Liver (tissue), 3 donors: ENCODE results near the gene PHLPP2.

Experiments used
- GABPA ChIP-seq, 2 donors: IDR thresholded peaks in 1 of 2; conservative IDR thresholded peaks in 1 of 2; 2 replicates each; pipeline ENCODE4 v1.6.1; 2016; ENCODE audit warnings: antibody characterized with exemption in 2 of 2, mild to moderate bottlenecking in 1 of 2, moderate library complexity in 1 of 2
- JUND ChIP-seq, 2 donors: IDR thresholded peaks; 2 replicates each; pipeline ENCODE4 v1.6.1; 2016; ENCODE audit warnings: antibody characterized with exemption in 2 of 2
- MAX ChIP-seq: IDR thresholded peaks from 2 replicates; pipeline ENCODE4 v1.6.1; 2016; ENCODE audit warnings: antibody characterized with exemption
- RAD21 ChIP-seq, 2 donors: IDR thresholded peaks; 2 replicates each; pipeline ENCODE4 v1.6.1; 2016; ENCODE audit warnings: antibody characterized with exemption in 2 of 2, mild to moderate bottlenecking in 2 of 2
- REST ChIP-seq: IDR thresholded peaks from 2 replicates; pipeline ENCODE4 v1.6.1; 2016; ENCODE audit warnings: antibody characterized with exemption, mild to moderate bottlenecking
- TAF1 ChIP-seq: conservative IDR thresholded peaks from 2 replicates; pipeline ENCODE4 v1.6.1; 2016; ENCODE audit warnings: antibody characterized with exemption, mild to moderate bottlenecking
- YY1 ChIP-seq: IDR thresholded peaks from 2 replicates; pipeline ENCODE4 v1.6.1; 2016; ENCODE audit warnings: antibody characterized with exemption, mild to moderate bottlenecking
- TF ChIP-seq, protein P1 (sequence below): fragments of 150-350 bp; IDR thresholded peaks from 2 replicates; pipeline ENCODE4 v1.5.1; 2017; ENCODE audit warnings: improper control_type of control experiment, low read depth, low read length; ENCODE audit not compliant: missing input control
- donor health status: healthy.
- donor health status: healthy.

- TF ChIP-seq, protein P1, sequence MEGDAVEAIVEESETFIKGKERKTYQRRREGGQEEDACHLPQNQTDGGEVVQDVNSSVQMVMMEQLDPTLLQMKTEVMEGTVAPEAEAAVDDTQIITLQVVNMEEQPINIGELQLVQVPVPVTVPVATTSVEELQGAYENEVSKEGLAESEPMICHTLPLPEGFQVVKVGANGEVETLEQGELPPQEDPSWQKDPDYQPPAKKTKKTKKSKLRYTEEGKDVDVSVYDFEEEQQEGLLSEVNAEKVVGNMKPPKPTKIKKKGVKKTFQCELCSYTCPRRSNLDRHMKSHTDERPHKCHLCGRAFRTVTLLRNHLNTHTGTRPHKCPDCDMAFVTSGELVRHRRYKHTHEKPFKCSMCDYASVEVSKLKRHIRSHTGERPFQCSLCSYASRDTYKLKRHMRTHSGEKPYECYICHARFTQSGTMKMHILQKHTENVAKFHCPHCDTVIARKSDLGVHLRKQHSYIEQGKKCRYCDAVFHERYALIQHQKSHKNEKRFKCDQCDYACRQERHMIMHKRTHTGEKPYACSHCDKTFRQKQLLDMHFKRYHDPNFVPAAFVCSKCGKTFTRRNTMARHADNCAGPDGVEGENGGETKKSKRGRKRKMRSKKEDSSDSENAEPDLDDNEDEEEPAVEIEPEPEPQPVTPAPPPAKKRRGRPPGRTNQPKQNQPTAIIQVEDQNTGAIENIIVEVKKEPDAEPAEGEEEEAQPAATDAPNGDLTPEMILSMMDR: no peak
- TF ChIP-seq JUND (IDR thresholded peaks at IDR 0.05): no peak
- TF ChIP-seq MAX: no peak
- TF ChIP-seq YY1: no peak
- no peak for TF ChIP-seq REST
- TF ChIP-seq TAF1: no peak
- TF ChIP-seq RAD21 (IDR thresholded peaks at IDR 0.05): no peak
- TF ChIP-seq GABPA (IDR thresholded peaks at IDR 0.05 in 1 of 2, conservative IDR thresholded peaks at IDR 0.05 in 1 of 2): no peak
Measured at GRCh38 chr16:71675380-71675779, 49.1 kb downstream of the PHLPP2 start.
